HG02763 (cell line): ENCODE results near the gene PUS1.
"Not testable (repeated sequence)": the region's sequence is repeated elsewhere in the genome, so short reads cannot be mapped to it uniquely, and the experiment has no call there.

Source experiments
- ATAC-seq: cut with Tn5 transposase; IDR thresholded peaks from one replicate; pipeline ENCODE4 v1.9.1; 2021; ENCODE audit warnings: mild to moderate bottlenecking, moderate library complexity; ENCODE audit not compliant: unreplicated experiment

PUS1 gene

DNA sequence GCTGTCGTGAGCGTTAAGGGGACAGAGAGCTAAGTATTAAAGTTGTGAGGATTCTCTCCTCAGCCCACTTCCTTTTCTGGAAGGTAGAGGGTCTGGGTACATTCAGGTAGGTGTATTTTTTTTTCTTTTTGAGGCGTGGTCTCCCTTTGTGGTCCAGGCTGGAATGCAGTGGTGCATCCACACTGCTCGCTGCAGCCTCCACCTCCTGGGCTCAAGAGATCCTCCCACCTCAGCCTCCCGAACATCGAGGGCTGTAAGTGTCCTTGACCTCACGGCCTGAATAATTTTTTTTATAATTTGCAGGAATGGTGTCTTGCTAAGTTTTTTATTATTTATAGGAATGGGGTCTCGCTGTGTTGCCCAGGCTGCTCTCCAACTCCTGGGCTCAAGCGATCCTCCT is 1.4 kb downstream of the PUS1 start:
- no peak for ATAC-seq

DNA sequence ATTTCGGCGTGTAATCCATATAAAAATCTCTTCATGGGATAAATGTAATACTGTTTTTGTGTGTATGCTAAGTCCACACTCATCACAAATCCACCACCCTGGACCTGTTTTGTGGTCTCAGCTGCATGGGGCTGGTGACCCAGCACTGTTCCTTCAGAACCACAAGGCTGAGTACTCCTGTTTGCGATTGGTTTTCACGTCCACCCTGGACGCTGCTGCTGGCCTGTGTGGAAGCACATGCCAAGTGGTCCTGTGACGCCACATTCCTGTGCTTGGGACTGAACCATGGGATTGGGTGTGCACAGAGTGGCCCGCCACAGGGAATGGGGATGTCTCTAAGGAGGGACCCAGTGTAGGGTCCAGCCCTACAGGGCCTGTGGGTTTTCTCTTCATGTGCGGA is 4.3 kb downstream of the PUS1 start:
- ATAC-seq = no peak

DNA sequence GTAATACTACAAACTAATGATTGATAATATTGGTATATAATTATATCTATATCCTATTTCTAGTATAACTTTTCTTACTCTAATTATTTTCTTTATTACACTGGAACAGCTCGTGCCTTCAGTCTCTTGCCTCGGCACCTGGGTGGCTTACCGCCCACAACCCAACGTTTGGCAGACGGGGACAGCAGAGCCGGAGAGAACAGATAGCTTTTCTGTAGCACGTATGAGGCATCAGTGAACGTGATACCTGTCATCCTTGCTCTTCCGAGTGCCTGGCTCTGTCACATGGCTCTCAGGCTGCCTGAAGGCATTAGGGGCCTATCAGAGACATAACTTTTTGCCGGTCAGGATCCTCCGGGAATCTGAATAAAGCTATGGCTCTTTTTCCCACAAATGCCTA is 5.5 kb downstream of the PUS1 start:
- ATAC-seq = no peak

DNA sequence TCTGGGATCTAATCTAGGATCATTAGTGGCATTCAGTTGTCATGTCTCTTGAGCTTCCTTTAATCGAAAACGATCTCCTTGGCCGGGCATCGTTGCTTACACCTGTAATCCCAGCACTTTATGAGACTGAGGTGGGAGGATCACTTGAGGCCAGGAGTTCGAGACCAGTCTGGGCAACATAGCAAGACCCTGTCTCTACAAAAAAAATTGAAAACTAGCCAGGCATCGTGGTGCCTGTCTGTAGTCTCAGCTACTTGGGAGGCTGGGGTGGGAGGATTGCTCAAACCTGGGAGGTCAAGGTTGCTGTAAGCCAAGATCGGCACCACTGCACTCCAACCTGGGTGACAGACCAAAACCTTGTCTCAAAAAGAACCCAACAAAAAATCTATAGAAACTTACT is 9.0 kb downstream of the PUS1 start:
- ATAC-seq = no peak

DNA sequence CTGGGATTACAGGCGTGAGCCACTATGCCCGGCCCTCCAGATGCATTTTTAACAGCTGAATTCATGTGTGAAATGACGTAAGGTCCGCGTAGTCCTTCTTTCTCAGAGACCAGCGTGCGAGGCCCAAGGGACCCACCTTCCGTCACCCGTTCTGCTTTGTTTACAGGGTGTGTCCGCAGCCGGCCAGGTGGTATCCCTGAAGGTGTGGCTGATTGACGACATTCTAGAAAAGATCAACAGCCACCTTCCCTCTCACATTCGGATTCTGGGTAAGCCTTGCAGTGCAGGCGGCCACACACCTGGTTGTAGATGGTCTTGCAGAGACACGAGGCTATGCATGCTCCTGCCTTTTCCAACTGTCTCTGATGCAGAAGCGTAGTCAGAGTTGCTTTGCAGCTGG is 9.9 kb downstream of the PUS1 start:
- ATAC-seq = no peak

DNA sequence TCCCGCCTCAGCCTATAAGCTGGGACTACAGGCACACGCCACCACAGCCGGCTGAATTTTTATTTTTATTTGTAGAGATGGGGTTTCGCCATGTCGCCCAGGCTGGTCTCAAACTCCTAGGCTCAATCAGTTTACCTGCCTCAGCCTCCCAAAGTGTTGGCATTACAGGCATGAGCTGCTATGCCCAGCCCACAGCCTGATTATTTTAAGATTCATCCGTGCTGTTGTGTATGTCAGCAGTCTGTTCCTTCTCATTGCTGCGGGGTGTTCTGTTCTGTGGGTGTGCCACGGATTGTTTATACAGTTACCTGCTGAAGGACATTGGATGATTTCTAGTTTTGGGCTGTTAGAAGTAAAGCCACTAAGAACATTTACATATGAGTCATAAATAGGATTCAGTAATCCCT is 11.1 kb downstream of the PUS1 start:
- ATAC-seq = no peak

DNA sequence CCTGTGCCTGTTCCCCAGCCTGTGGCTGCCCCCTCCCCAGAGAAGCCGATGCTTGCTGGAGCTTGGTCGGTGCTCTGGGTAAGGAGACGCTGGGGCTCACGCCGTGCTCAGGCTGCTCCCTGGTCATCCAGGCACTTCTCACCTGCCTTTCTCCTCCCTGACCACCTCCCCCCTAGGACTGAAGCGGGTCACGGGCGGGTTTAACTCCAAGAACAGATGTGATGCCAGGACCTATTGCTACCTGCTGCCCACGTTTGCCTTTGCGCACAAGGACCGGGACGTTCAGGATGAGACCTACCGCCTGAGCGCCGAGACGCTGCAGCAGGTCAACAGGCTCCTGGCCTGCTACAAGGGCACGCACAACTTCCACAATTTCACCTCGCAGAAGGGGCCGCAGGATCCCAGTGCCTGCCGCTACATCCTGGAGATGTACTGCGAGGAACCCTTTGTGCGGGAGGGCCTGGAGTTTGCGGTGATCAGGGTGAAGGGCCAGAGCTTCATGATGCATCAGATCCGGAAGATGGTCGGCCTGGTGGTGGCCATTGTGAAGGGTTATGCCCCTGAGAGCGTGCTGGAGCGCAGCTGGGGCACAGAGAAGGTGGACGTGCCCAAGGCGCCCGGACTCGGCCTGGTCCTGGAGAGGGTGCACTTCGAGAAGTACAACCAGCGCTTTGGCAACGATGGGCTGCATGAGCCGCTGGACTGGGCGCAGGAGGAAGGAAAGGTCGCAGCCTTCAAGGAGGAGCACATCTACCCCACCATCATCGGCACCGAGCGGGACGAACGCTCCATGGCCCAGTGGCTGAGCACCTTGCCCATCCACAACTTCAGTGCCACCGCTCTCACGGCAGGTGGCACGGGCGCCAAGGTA is 12.3 kb downstream of the PUS1 start:
- no peak for ATAC-seq

DNA sequence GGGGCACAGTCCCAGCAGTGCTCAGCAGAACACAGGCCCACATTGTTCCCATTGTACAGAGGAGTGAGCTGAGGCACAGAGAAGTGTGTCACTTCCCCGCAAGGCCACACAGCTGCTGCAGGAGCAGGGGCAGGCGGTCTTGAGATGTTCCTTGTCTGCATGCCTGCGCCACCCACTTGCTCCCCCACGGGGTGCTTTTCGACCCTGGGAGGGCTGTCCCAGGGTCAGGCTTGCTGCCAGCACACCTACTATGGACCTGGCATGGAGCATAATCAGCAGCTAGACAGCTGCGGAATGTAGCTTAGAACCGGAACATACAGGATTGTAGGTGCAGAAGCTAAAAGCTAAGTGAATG is 12.9 kb downstream of the PUS1 start:
- no peak for ATAC-seq

DNA sequence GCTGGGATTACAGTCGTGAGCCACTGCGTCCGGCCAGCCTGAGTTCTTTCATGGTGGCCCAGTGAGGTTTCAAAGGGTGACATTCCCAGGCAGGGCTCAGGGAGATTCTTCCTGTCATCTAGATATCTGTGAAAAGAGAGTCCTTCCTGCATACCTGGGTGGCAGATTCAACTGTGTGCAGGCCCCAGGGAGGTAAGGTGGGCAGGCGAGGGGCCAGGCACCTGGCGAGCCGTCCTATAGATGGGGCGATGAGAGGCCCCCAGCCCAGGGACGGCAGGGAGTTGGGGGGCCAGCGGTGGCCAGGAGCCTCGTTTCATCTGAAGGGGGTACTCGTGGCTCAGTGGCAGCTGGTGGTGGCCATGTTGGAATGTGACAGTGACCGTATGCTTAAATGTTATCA is 13.6 kb downstream of the PUS1 start:
- no peak for ATAC-seq

DNA sequence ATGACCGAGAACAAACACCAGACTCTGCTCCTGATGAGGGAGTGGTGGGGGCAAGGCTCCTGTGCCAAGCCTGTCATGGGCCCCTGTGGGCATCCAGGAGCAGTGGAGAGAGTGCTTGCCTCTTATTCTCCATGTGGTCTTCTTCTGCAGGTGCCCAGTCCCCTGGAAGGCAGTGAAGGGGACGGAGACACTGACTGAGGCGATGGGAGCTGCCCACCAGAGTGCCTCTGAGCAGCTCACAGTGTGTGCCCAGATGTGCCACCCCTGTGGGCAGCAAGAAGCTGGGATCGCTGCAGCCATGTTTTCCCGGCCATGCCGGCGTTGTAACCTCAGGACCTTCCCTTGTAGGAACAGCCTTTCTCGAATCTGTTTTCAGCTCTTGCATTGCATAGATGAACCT is 14.3 kb downstream of the PUS1 start:
- ATAC-seq = no peak

DNA sequence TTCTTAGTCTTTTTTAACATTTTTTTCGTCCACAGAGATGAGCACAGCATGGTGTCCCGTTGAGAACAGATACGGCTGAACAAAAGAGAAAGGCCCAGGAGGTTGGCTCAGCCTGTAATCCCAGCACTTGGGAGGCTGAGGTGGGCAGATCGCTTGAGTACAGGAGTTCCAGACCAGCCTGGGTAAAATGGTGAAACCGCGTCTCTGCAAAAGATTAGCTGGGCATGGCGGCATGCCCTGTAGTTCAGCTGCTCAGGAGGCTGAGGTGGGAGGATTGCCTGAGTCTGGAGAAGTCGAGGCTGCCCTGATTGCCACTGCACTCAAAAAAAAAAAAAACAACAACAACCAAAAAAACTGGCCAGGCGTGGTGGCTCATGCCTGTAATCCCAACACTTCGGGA is 14.8 kb downstream of the PUS1 start:
- ATAC-seq = no peak

DNA sequence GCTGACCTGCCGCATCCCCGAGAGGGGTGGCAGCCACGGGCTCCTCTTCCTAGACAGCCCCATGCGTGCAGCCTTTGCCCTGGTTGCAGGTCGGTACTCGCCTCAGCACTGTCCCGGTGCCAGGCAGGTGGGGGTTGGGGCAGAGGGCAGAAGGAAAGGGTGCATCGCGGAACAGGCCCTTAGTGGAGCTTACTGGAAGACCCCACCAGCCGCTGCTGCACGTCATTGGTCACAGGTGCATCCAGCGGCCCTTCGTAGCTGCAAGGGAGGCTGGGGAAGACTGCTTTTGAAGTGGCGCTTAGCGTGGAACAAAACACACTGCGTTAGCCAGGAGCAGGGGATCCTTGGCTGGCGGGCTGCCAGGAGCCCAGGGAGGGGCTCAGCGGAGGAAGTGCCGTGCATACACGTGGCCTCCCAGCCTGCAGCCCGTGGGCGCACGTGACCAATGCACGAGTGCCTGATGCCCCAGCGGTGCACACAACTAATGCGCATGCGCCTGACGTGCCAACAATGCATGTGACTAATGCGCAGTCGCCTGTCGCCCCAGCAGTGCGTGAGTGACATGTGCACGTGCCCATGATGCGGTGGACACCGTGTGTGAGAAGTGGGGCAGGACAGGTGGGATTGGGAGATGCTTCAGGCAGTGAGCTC is 15.7 kb downstream of the PUS1 start:
- ATAC-seq = no peak

DNA sequence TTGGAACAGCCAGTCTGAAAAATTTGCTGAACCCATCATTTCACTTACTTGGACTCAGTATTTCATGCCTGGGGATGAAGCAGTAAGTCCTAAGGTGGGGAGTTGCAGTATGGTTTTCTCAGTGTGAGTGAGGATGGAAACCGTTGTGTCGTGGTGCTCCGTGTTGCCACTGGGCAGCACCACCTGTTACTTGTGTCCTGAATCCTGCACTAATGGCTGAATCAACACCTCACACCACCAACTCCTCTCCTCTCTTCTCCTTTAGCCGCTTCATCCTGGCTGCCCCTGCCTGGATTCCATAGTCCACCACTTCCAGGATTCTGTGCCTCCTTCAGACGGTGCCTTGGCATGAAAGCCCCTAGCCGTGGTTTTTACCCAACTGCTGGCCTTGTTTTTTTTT is 17.7 kb downstream of the PUS1 start:
- ATAC-seq = no peak

DNA sequence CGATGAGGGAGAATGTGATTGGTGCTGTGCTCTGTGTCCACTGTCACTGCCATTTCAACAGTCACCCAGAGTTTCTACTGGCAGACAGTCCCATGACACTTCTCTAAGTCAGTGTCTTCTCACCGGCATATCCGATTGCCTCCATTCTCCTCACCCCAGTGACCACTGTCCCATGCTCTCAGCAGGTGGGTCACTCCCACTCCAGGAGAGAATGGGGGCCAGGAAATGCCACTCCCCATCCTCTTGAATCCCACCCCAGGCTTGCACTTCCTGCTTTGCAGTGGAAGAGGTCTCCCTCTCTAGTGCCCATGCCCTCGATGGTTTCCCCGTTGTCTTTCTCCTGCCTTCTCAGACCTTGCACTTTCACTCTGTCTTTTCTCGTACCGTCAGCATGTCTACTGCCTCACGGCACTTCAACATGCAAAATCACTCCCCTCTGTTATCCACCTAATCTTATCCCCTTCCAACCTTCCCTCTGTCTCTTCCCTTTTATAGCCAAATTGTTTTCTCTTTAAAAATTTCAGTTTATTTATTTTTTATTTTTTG is 18.5 kb downstream of the PUS1 start:
- no peak for ATAC-seq

DNA sequence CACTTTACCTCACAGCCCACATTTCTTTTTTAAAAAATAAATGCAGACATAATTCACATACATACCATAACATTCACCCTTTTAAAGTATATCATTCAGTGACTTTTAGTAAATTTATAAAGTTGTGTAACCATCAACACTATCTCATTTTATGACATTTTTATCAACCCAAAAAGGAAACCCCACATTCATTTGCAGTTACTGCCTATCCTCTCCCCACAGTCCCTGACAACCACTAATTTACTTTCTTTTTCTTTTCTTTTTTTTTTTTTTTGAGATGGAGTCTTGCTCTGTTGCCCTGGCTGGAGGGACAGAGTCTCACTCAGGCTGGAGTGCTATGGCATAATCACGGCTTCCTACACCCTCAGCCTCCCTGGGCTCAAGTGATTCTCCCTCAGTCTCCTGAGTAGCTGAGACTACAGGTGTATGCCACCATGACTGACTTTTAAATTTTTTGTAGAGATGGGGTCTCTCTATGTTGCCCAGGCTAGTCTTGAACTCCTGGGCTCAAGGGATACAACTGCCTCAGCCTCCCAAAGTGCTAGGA is 19.2 kb downstream of the PUS1 start:
- ATAC-seq = no peak

DNA sequence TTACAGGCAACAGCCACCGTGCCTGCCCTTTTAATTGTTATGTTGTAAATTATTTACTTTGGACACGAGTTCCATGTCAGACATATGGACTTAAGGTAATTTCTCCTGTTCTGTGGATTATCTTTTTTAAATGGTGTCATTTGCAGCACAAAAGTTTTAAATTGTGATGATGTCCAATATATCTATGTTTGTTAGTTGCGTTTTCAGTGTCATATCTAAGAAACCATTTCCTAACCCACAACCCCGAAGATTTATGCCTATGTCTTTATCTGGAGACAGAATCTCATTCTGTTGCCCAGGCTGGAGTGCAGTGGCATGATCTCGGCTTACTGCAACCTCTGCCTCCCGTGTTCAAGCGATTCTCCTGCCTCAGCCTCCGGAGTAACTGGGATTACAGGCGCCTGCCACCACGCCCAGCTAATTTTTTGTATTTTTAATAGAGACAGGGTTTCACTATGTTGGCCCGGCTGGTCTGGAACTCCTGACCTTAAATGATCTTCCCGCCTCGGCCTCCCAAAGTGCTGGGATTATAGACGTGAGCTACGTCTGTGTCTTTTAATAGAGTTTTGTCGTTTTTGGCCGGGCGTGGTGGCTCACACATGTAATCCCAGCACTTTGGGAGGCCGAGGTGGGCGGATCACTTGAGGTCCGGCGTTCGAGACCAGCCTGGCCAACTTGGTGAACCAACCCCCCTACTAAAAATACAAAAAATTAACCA is 19.8 kb downstream of the PUS1 start:
- ATAC-seq = not testable (repeated sequence)

DNA sequence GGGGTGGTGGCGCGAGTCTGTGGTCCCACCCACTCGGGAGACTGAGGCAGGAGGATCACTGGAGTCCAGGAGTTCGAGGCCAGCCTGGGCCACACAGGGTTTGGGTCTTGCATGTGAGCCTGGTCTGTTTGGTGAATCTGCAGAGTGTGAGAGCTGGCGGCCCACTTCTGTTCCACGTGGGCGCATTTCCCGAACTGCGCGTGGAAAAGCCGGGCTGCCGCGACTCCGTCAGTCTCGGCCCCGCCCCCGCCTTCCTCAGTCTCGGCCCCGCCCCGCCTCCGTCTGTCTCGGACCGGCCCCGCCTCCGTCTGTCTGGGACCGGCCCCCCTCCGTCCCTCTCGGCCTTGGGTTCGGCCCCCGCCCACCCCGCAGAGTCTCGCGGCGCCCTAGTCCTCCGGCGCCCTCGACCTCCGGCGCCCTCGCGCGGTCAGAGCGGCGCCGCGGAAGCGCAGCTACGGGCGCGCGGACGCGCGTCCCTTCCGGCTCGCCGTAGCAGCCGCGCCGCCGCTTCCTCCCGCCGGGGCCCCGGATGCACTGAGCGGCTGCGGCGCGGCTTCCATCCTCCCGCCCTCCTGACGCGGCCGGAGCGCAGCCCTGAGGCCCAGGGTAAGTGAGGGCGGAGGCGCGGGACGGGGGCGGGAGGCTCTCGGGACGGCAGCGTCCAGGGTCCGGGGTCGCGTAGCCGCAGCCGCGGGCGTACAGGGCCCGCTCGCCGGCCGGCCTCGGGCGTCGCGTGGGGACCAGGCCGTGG is 20.5 kb downstream of the PUS1 start, which contains the start of gene EP400:
EP400 (plus strand) TSS at position 512 of the 751 bp plus-strand sequence. CDS start 10,678 bp downstream, outside the sequence.
- ATAC-seq = peak; percentile 93

DNA sequence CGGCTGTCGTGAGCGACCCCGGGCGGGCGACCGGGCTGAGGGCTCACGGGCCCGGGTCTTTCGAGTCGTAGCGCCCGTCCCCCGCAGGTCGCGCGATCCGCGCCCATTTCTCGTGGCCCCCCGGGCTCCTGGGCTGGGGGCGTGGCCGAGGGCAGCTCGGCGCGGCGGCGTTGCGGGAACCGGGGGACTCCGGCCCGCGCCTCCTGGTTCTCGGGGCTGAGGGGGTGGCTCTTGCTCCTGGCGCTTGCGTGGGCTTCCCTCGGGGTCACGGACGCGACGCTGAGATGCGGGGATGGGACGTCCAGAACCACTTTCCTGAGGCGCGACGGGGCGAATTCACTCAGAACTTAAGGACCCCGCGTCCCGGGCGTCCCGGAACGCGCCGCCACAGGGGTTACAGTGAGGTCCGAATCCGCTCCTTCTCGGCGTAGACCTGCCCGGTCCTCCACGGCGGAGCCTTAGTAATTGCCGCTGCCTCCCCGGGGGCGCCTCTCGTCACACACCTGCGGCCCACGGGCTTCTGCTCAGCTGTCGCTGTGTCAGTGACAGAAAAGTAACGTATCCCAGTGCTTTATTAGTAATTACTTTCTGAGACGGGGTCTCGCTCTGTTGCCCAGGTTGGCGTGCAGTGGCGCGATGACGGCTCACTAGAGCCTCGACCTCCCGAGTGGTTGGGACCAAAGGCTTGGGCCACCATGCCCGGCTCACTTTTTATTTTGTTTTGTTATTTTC is 21.3 kb downstream of the PUS1 start:
- ATAC-seq = peak; percentile 23

DNA sequence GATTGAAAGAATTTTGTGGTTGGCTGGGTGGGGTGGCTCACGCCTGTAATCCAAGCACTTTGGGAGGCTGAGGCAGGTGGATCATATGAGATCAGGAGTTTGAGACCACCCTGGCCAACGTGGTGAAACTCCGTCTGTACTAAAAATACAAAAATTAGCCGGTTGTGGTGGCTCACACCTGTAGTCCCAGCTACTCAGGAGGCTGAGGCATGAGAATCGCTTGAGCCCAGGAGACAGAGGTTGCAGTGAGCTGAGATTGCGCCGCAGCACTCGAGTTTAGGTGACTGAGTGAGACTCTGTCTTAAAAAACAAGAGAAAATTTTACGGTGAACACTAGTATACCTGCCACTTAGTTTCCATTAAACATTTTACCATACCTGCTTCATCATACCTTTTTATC is 24.7 kb downstream of the PUS1 start:
- not testable (repeated sequence) for ATAC-seq

DNA sequence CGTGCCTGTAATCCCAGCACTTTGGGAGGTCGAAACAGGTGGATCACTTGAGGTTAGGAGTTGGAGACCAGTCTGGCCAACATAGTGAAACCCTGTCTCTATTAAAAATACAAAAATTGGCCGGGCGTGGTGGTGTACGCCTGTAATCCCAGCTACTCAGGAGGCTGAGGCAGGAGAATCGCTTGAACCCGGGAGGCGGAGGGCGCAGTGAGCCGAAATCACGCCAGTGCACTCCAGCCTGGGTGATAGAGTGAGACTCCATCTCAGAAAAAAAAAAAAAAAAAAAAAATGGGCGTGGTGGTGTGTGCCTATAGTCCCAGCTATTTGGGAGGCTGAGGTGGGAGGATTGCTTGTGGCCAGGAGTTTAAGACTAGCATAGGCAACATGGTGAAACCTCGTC is 25.4 kb downstream of the PUS1 start:
- ATAC-seq = not testable (repeated sequence)
